ENCODE results near the gene MTHFSD. TPM values are rescaled to one million over a fixed set of nuclear protein-coding genes. Genes with fewer than 3 reads are reported as not detected.

MTHFSD gene
- total and polyA plus RNA-seq, 12 donors = 7.6 to 22.2 (median 17.6) TPM

DNA sequence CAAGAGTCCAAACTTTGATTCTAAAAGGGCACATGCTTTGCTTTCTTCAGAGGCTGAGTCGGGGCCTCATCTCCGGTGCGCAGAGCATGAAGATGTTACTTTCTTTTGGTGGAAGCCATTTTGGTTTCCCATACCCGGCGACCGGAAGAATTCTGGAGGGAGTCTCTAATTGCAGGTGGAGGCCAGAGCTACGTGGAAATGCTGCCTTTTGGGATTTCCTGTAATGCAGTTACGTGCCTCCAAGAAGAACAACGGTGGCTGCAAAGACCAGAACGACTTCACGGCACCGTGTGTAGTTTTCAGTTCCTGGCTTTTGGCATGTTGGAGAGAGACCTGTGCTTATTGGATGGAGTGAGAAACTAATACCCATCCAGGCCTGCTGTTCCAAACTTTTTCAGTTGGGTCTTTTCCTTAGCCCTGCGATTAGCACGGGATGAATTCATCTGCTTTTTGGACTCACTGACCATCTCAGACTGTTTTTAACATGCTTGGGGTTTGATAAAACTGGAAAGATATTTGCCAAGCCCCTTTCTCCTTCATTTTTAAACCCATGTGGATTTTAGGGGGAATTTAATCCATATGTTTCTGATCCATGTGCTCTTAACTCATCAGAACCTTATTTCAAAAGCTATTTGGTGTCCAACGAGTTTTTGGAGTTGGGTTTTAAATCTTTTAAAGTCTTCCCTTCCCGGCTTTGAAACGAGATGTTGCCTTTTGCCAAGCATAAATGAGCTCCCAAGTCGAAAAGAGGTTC is 42.3 kb upstream of the MTHFSD start:
- Histone ChIP-seq H3K9me3 (replicated peaks in 1 of 3) (no peaks in the 10 kb centered on the region), H3K4me1 (replicated peaks in 1 of 2) (no peaks in the 10 kb centered on the region), H3K27me3 (no peaks in the 10 kb centered on the region), H3K27ac (peak overlapping the region in 1 of 5 donors; percentile 29), H3K36me3 (replicated peaks in 1 of 2) (no peaks in the 10 kb centered on the region), H3K4me3 (no peak overlapping the region)
- intact Hi-C loops (cut with DNase I) = no loop called here
- DNase-seq = peak in 1 of 7 donors; percentile 14
- no peak for TF ChIP-seq POLR2A (IDR thresholded peaks at IDR 0.05)
- TF ChIP-seq, protein P1, sequence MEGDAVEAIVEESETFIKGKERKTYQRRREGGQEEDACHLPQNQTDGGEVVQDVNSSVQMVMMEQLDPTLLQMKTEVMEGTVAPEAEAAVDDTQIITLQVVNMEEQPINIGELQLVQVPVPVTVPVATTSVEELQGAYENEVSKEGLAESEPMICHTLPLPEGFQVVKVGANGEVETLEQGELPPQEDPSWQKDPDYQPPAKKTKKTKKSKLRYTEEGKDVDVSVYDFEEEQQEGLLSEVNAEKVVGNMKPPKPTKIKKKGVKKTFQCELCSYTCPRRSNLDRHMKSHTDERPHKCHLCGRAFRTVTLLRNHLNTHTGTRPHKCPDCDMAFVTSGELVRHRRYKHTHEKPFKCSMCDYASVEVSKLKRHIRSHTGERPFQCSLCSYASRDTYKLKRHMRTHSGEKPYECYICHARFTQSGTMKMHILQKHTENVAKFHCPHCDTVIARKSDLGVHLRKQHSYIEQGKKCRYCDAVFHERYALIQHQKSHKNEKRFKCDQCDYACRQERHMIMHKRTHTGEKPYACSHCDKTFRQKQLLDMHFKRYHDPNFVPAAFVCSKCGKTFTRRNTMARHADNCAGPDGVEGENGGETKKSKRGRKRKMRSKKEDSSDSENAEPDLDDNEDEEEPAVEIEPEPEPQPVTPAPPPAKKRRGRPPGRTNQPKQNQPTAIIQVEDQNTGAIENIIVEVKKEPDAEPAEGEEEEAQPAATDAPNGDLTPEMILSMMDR (IDR thresholded peaks at IDR 0.05) = no peak
- WGBS, 4 donors = 71 to 77% (median 73%) methylated on average over 18 of the region's 18 CpGs

DNA sequence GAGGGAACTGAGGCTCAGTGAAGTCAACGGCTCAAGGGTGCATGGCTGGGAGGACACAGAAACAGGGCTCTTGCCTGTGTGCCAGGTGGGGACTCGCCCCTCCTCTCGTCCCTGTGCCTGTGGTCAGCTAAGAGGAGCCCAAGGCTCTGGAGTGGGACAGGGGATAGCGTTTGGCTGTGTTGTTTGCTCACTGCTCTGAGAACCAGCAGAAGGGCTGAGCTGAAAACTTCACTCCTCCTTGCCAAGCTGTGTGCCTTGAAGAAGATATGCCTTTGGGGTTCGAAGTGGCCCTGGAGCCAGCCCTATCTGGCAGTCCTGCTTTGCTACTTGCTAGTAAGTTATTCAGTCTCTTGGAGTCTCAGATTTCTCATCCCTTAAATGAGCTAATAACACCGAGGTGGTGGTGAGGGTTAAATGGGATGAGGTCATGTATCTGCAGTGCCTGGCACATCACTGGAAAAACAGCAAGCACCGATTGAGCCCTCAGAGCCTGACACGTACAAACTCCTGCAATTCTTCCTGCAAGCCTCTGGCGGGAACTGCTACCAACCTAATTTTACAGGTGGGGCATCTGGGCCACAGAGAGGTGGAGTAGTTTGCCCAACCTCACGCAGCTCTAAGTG is 41.1 kb upstream of the MTHFSD start:
- Histone ChIP-seq H3K9me3 (replicated peaks in 1 of 3) (no peaks in the 10 kb centered on the region), H3K4me3 (no peak overlapping the region), H3K27ac (no peak overlapping the region), H3K4me1 (replicated peaks in 1 of 2) (no peaks in the 10 kb centered on the region), H3K27me3 (no peaks in the 10 kb centered on the region), H3K36me3 (replicated peaks in 1 of 2) (no peaks in the 10 kb centered on the region)
- no peak for DNase-seq
- TF ChIP-seq, protein P1 (IDR thresholded peaks at IDR 0.05) = no peak
- no peak for TF ChIP-seq POLR2A (IDR thresholded peaks at IDR 0.05)
- WGBS, 4 donors = 52 to 64% (median 61%) methylated on average over 7 to 10 of the region's 10 CpGs
- intact Hi-C loops (cut with DNase I) = no loop called here

DNA sequence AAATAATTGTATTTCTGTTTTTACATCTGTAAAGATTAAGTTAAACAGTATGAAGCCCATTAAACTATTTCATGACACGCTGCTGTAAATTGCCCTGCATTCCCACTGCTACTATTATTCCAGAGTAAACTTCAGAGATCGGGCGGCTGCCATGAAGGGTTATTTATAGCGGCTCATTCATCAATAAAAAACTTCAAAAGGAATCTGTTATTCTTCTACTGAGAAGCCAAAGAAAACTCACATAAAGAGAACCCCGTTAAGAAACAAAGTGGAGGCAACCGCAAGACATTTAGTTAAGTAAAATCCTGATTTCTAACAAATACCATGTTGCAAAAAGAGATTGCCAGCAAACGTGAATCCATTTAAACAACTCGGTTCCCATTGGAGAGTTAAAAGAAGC is 39.7 kb upstream of the MTHFSD start:
- no peaks in the 10 kb centered on the region for H3K9me3 ChIP-seq (replicated peaks in 1 of 3)
- no peak for DNase-seq
- H3K27me3 ChIP-seq = no peaks in the 10 kb centered on the region
- no peak overlapping the region for H3K4me3 ChIP-seq
- no peaks in the 10 kb centered on the region for H3K4me1 ChIP-seq (replicated peaks in 1 of 2)
- intact Hi-C loops (cut with DNase I) = no loop called here
- no peak overlapping the region for H3K27ac ChIP-seq
- no peak for TF ChIP-seq POLR2A (IDR thresholded peaks at IDR 0.05)
- TF ChIP-seq, protein P1 (IDR thresholded peaks at IDR 0.05) = no peak
- no peaks in the 10 kb centered on the region for H3K36me3 ChIP-seq (replicated peaks in 1 of 2)
- WGBS, 4 donors = 29 to 34% (median 31%) methylated on average over 8 of the region's 8 CpGs

DNA sequence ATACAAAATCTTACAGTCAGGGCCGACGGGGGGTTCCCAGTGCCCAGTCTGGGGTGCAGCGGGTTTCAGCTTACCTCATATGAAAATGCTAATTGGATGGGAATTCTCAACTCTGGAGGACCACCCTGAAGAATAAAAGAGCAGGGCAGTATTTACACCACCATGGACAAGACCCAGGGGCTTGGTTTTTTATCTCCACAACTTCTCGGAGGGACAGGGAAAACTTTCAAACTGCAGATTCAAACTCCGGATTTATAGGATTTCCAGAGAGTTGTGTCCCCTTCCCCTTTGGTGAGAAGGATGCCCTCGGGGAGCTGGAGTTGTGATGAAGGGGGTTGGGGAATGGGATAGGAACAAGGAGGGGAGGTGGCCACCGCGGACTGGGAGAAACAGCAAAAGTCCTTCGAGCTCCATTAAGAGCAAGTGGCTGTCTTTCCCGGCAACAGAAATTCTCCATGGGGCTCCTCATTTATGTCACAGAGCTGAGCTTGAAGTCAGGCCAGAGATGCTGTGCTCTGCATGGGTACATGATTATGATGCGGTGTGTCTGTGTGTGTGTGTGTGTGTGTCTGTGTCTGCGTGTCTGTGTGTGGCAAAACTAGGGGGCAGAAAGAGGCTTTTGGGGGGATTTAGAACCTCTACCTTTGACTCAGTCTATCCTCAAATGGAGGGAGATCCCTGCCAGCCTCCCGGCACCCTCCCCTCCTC is 39.0 kb upstream of the MTHFSD start:
- Histone ChIP-seq H3K4me1 (replicated peaks in 1 of 2) (no peaks in the 10 kb centered on the region), H3K27ac (no peak overlapping the region), H3K36me3 (replicated peaks in 1 of 2) (no peaks in the 10 kb centered on the region), H3K27me3 (peaks cover 3% of the 10 kb centered on the region), H3K9me3 (replicated peaks in 1 of 3) (no peaks in the 10 kb centered on the region), H3K4me3 (no peak overlapping the region)
- no peak for DNase-seq
- TF ChIP-seq POLR2A (IDR thresholded peaks at IDR 0.05) = no peak
- TF ChIP-seq, protein P1 (IDR thresholded peaks at IDR 0.05) = no peak
- intact Hi-C loops (cut with DNase I) = no loop called here
- WGBS, 4 donors = 43 to 50% (median 46%) methylated on average over 13 of the region's 13 CpGs
